ENCODE measurements around the gene EXOC4. TPM values are rescaled to one million over a fixed set of nuclear protein-coding genes. Genes with fewer than 3 reads are reported as not detected.

Gene EXOC4
- total RNA-seq, 3 donors from 2014 or later = 88.3 to 136 (median 99.6) TPM

- H3K9me3 ChIP-seq = no peaks in the 10 kb centered on the region
- H3K36me3 ChIP-seq = no peaks in the 10 kb centered on the region
- no peak overlapping the region for H3K27ac ChIP-seq
- TF ChIP-seq POLR2AphosphoS5 (IDR thresholded peaks at IDR 0.05) = no peak
- TF ChIP-seq CTCF (IDR thresholded peaks at IDR 0.05) = no peak
- TF ChIP-seq POLR2A (IDR thresholded peaks at IDR 0.05) = no peak
- intact Hi-C loops (cut with DNase I; ENCODE audit: low total_unique reads) = no loop called here
- H3K4me3 ChIP-seq = no peak overlapping the region
- no peak for DNase-seq (ENCODE audit: low spot score in 2 of 2)
- H3K4me1 ChIP-seq = no peaks in the 10 kb centered on the region
- no peaks in the 10 kb centered on the region for H3K27me3 ChIP-seq
Measured at GRCh38 chr7:133502972-133503371, 250.1 kb downstream of the EXOC4 start.

- no peaks in the 10 kb centered on the region for H3K36me3 ChIP-seq
- intact Hi-C loops (cut with DNase I; ENCODE audit: low total_unique reads) = no loop called here
- no peak for DNase-seq (ENCODE audit: low spot score in 2 of 2)
- no peaks in the 10 kb centered on the region for H3K9me3 ChIP-seq
- H3K27me3 ChIP-seq = no peaks in the 10 kb centered on the region
- no peaks in the 10 kb centered on the region for H3K4me1 ChIP-seq
- no peak overlapping the region for H3K4me3 ChIP-seq
- TF ChIP-seq POLR2AphosphoS5 (IDR thresholded peaks at IDR 0.05) (no peak), POLR2A (IDR thresholded peaks at IDR 0.05) (no peak), CTCF (IDR thresholded peaks at IDR 0.05) (no peak)
- no peak overlapping the region for H3K27ac ChIP-seq
Measured at GRCh38 chr7:133504825-133505224, 251.9 kb downstream of the EXOC4 start.

DNA sequence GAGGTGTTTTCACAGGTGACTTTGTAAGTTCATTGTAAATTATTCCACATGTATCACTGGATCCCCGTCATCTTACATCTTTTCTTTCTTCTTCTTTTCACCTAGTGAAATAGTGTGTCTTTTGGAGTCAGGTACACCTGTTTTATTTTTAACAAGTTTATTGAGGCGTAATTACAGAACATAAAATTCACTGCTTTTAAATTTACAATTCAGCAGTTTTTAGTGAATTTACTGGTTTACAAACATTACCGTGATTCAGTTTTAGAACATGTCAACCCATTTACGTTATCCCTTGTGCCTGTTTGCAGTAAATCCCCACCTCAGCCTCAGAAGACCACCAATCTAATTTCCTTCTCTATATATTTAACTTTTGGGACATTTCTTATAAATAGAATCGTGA is 256.9 kb downstream of the EXOC4 start:
- Histone ChIP-seq H3K9me3 (no peaks in the 10 kb centered on the region), H3K4me3 (no peak overlapping the region), H3K36me3 (no peaks in the 10 kb centered on the region), H3K27ac (no peak overlapping the region), H3K27me3 (no peaks in the 10 kb centered on the region), H3K4me1 (no peaks in the 10 kb centered on the region)
- intact Hi-C loops (cut with DNase I; ENCODE audit: low total_unique reads) = no loop called here
- TF ChIP-seq CTCF (IDR thresholded peaks at IDR 0.05) (no peak), POLR2A (IDR thresholded peaks at IDR 0.05) (no peak), POLR2AphosphoS5 (IDR thresholded peaks at IDR 0.05) (no peak)
- DNase-seq (ENCODE audit: low spot score in 2 of 2) = no peak

DNA sequence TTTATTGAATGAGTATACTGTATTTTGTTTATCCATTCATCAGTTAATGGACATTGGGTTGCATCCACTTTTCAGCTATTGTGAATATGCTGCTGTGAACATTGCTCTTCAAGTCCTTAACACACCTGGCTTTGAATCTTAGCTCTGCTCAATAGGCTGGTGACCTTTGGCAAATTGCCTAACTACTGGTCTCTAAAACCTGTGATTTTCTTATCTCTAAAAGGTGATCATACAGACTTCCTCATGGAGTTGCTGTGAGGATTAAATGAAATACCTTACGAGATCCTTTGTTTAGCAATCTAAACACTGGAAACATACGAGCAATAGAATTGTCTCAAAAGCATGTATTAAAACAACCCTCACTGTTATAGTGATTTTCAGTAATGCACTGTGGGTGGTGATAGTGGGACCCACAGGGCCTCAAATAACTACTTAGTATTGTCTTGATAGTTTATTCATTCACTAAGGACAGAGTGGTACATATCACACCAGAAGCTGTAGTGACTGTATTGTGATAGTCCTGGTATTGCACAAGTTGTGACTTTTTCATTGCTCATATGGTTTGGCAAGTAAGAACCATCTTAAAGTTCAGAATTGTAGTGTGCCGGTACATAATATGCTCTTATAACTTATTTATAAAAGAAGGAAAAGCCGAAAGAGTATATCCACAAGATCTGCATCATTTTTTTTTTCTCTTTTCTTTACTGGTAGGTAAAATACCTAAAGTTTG is 257.6 kb downstream of the EXOC4 start:
- H3K9me3 ChIP-seq = no peaks in the 10 kb centered on the region

More for the DNA sequence above, 257.6 kb downstream of the EXOC4 start:
- Histone ChIP-seq H3K4me3 (no peak overlapping the region), H3K27ac (no peak overlapping the region), H3K27me3 (no peaks in the 10 kb centered on the region), H3K4me1 (no peaks in the 10 kb centered on the region), H3K36me3 (no peaks in the 10 kb centered on the region)
- TF ChIP-seq CTCF (IDR thresholded peaks at IDR 0.05) (no peak), POLR2A (IDR thresholded peaks at IDR 0.05) (no peak), POLR2AphosphoS5 (IDR thresholded peaks at IDR 0.05) (no peak)
- intact Hi-C loops (cut with DNase I; ENCODE audit: low total_unique reads) = no loop called here
- DNase-seq (ENCODE audit: low spot score in 2 of 2) = no peak
